ENCODE measurements around the gene SLC9C2.
"Not testable (repeated sequence)": the region's sequence is repeated elsewhere in the genome, so short reads cannot be mapped to it uniquely, and the experiment has no call there.

Gene SLC9C2

GRCh38 chr1:173496757-173497320 lies 106.0 kb downstream of the SLC9C2 start:
- TF ChIP-seq, protein P1, sequence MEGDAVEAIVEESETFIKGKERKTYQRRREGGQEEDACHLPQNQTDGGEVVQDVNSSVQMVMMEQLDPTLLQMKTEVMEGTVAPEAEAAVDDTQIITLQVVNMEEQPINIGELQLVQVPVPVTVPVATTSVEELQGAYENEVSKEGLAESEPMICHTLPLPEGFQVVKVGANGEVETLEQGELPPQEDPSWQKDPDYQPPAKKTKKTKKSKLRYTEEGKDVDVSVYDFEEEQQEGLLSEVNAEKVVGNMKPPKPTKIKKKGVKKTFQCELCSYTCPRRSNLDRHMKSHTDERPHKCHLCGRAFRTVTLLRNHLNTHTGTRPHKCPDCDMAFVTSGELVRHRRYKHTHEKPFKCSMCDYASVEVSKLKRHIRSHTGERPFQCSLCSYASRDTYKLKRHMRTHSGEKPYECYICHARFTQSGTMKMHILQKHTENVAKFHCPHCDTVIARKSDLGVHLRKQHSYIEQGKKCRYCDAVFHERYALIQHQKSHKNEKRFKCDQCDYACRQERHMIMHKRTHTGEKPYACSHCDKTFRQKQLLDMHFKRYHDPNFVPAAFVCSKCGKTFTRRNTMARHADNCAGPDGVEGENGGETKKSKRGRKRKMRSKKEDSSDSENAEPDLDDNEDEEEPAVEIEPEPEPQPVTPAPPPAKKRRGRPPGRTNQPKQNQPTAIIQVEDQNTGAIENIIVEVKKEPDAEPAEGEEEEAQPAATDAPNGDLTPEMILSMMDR (IDR thresholded peaks at IDR 0.05; ENCODE audit: low read depth, low read length): no peak
- no peak for DNase-seq (ENCODE audit: low read depth in 2 of 2)
- no peak overlapping the region for H3K4me3 ChIP-seq (replicated peaks in 1 of 2; ENCODE audit: low read depth in 2 of 2, low read length in 2 of 2)

- TF ChIP-seq, protein P1 (IDR thresholded peaks at IDR 0.05; ENCODE audit: low read depth, low read length): no peak
- no peak for DNase-seq (ENCODE audit: low read depth in 2 of 2)
- no peak overlapping the region for H3K4me3 ChIP-seq (replicated peaks in 1 of 2; ENCODE audit: low read depth in 2 of 2, low read length in 2 of 2)
Observed at GRCh38 chr1:173495609-173496267, 107.1 kb downstream of the SLC9C2 start.

DNA sequence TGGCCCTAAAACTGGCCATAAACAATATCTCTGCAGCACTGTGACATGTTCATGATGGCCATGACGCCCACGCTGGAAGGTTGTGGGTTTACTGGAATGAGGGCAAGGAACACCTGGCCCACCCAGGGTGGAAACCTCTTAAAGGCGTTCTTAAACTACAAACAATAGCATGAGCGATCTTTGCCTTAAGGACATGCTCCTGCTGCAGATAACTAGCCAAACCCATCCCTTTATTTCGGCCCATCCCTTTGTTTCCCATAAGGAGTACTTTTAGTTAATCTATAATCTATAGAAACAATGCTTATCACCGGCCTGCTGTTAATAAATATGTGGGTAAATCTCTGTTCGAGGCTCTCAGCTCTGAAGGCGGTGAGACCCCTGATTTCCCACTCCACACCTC lies 109.7 kb downstream of the SLC9C2 start:
- DNase-seq (ENCODE audit: low read depth in 2 of 2); H3K4me3 ChIP-seq (replicated peaks in 1 of 2; ENCODE audit: low read depth in 2 of 2, low read length in 2 of 2): not testable (repeated sequence)

DNA sequence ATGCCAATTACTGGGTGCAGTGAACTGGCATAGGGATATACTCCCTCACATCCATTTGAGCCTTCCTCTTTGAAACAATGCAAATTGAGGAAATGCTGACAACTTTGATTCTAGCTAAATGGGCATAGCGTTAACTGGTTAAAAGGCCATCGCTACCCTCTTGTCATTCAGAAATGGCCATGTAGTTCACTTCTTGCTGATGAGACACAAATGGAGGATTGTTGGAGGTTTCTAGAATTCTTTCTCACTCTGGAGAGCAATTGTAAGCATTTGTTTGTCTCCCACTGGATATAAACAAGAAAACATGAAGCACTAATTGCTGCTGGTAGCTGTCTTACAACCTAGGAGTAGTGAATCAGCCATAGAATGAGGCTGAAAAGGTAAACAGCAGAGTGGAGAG lies 111.4 kb downstream of the SLC9C2 start:
- TF ChIP-seq, protein P1 (IDR thresholded peaks at IDR 0.05; ENCODE audit: low read depth, low read length): no peak
- no peak overlapping the region for H3K4me3 ChIP-seq (replicated peaks in 1 of 2; ENCODE audit: low read depth in 2 of 2, low read length in 2 of 2)
- DNase-seq (ENCODE audit: low read depth in 2 of 2): no peak

DNA sequence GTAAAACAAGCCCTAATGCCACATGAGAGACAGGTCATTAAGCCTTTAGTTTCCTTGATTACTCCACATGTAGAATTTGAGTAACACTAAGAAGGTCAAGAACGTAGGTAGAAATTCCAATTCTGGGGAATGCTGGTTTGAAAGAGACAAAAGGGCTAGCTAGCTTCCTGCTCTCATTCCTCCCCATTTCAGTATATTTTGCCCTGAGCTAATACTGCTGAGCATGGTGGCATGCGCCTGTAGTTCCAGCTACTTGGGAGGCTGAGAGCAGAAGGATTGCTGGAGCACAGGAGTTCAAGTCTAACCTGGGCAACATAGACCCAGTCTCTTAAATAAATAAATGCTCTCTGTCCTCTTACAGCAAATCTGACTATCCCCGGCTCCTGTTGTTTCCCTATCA lies 112.9 kb downstream of the SLC9C2 start:
- TF ChIP-seq, protein P1 (IDR thresholded peaks at IDR 0.05; ENCODE audit: low read depth, low read length): no peak
- no peak for DNase-seq (ENCODE audit: low read depth in 2 of 2)
- no peak overlapping the region for H3K4me3 ChIP-seq (replicated peaks in 1 of 2; ENCODE audit: low read depth in 2 of 2, low read length in 2 of 2)

GRCh38 chr1:173489149-173489600 lies 113.7 kb downstream of the SLC9C2 start:
- H3K4me3 ChIP-seq (replicated peaks in 1 of 2; ENCODE audit: low read depth in 2 of 2, low read length in 2 of 2): no peak overlapping the region
- DNase-seq (ENCODE audit: low read depth in 2 of 2): peak; percentile 25 to 36
- TF ChIP-seq, protein P1 (IDR thresholded peaks at IDR 0.05; ENCODE audit: low read depth, low read length): no peak

GRCh38 chr1:173488001-173488400 lies 114.9 kb downstream of the SLC9C2 start:
- TF ChIP-seq, protein P1 (IDR thresholded peaks at IDR 0.05; ENCODE audit: low read depth, low read length): no peak
- DNase-seq (ENCODE audit: low read depth in 2 of 2): no peak
- no peak overlapping the region for H3K4me3 ChIP-seq (replicated peaks in 1 of 2; ENCODE audit: low read depth in 2 of 2, low read length in 2 of 2)

Data from cardiac fibroblast (primary cell).